CD1c-positive myeloid dendritic cell (primary cell): ENCODE data around the gene ATRNL1.

Experiments
- DNase-seq: peaks from one replicate; pipeline ENCODE4 v3.0.0-alpha.2; 2016; ENCODE audit errors: extremely low spot score

ATRNL1 gene

GRCh38 chr10:115950320-115950719 lies 857.2 kb downstream of the ATRNL1 start:
- DNase-seq: no peak

- DNase-seq: no peak
Measured at GRCh38 chr10:115951242-115951641, 858.1 kb downstream of the ATRNL1 start.

GRCh38 chr10:115953281-115953680 lies 860.1 kb downstream of the ATRNL1 start:
- no peak for DNase-seq

GRCh38 chr10:115953968-115954367 lies 860.8 kb downstream of the ATRNL1 start:
- no peak for DNase-seq

GRCh38 chr10:115956225-115957011 lies 863.3 kb downstream of the ATRNL1 start:
- DNase-seq: no peak

- no peak for DNase-seq
Measured at GRCh38 chr10:115957012-115957399, 863.8 kb downstream of the ATRNL1 start.

GRCh38 chr10:115957786-115958442 lies 864.7 kb downstream of the ATRNL1 start:
- DNase-seq: no peak

GRCh38 chr10:115963848-115964247 lies 870.7 kb downstream of the ATRNL1 start:
- no peak for DNase-seq

- no peak for DNase-seq
Measured at GRCh38 chr10:115964827-115965226, 871.7 kb downstream of the ATRNL1 start.

GRCh38 chr10:115965376-115965775 lies 872.2 kb downstream of the ATRNL1 start:
- DNase-seq: no peak

- DNase-seq: no peak
Measured at GRCh38 chr10:115968236-115968635, 875.1 kb downstream of the ATRNL1 start.

- DNase-seq: no peak
Measured at GRCh38 chr10:115969591-115969990, 876.4 kb downstream of the ATRNL1 start.

GRCh38 chr10:115971921-115972320 lies 878.8 kb downstream of the ATRNL1 start:
- no peak for DNase-seq

GRCh38 chr10:115972426-115972825 lies 879.3 kb downstream of the ATRNL1 start:
- no peak for DNase-seq

GRCh38 chr10:115974351-115974750 lies 881.2 kb downstream of the ATRNL1 start:
- DNase-seq: no peak

- no peak for DNase-seq
Measured at GRCh38 chr10:115974816-115975430, 881.8 kb downstream of the ATRNL1 start.

- DNase-seq: no peak
Measured at GRCh38 chr10:115975506-115975905, 882.3 kb downstream of the ATRNL1 start.

- DNase-seq: no peak
Measured at GRCh38 chr10:115976342-115976741, 883.2 kb downstream of the ATRNL1 start.

GRCh38 chr10:115977855-115978254 lies 884.7 kb downstream of the ATRNL1 start:
- no peak for DNase-seq

- no peak for DNase-seq
Measured at GRCh38 chr10:115979576-115979975, 886.4 kb downstream of the ATRNL1 start.

GRCh38 chr10:115980470-115980869 lies 887.3 kb downstream of the ATRNL1 start:
- no peak for DNase-seq

- no peak for DNase-seq
Measured at GRCh38 chr10:115981081-115981480, 887.9 kb downstream of the ATRNL1 start.

- DNase-seq: no peak
Measured at GRCh38 chr10:115982076-115982475, 888.9 kb downstream of the ATRNL1 start.
